Liver (tissue), 9 donors: ENCODE results near the gene HPCAL1. TPM values are rescaled to one million over a fixed set of nuclear protein-coding genes. Genes with fewer than 3 reads are reported as not detected.
A peak's percentile ranks its signal among the peaks of the same experiment; 100 is the strongest.

Source experiments
- DNase-seq: peaks from one replicate; pipeline ENCODE4 v3.0.0-alpha.2; 2017; ENCODE audit warnings: low spot score
- H3K27ac ChIP-seq, 2 donors: one replicate each; pipeline ENCODE4 v1.7.0; 2013; ENCODE audit warnings: inconsistent platforms in 2 of 2, low read length in 2 of 2, control low read depth in 1 of 2, low read depth in 1 of 2, mild to moderate bottlenecking in 1 of 2
- H3K27me3 ChIP-seq, 4 donors: one replicate each; pipeline versions ENCODE4 v1.6.1 to v1.7.0; 2013; ENCODE audit warnings: low read length in 3 of 4, inconsistent platforms in 1 of 4, mild to moderate bottlenecking in 1 of 4, moderate library complexity in 1 of 4; ENCODE audit not compliant: control insufficient read depth in 4 of 4, insufficient read depth in 4 of 4
- H3K36me3 ChIP-seq, 4 donors: one replicate each; pipeline versions ENCODE4 v1.6.1 to v1.7.0; 2013; ENCODE audit warnings: low read length in 3 of 4, mild to moderate bottlenecking in 3 of 4, low read depth in 1 of 4, moderate library complexity in 1 of 4; ENCODE audit not compliant: control insufficient read depth in 4 of 4, insufficient read depth in 3 of 4
- H3K4me1 ChIP-seq, 4 donors: one replicate each; pipeline versions ENCODE4 v1.6.1 to v1.7.0; 2013; ENCODE audit warnings: low read length in 3 of 4, mild to moderate bottlenecking in 3 of 4, moderate library complexity in 1 of 4; ENCODE audit not compliant: control insufficient read depth in 4 of 4, insufficient read depth in 4 of 4
- H3K4me3 ChIP-seq, 3 donors: one replicate each; pipeline versions ENCODE4 v1.6.1 to v1.7.0; 2013; ENCODE audit warnings: low read length in 3 of 3, control low read depth in 1 of 3, low read depth in 1 of 3, mild to moderate bottlenecking in 1 of 3
- H3K9ac ChIP-seq, 2 donors: one replicate each; pipeline ENCODE4 v1.7.0; 2013; ENCODE audit warnings: low read length in 2 of 2, mild to moderate bottlenecking in 2 of 2, moderate library complexity in 2 of 2, control low read depth in 1 of 2, low read depth in 1 of 2
- H3K9me3 ChIP-seq, 4 donors: one replicate each; pipeline versions ENCODE4 v1.6.1 to v1.7.0; 2013; ENCODE audit warnings: low read length in 3 of 4; ENCODE audit not compliant: control insufficient read depth in 4 of 4
- EGR1 ChIP-seq, 2 donors: IDR thresholded peaks; 2 replicates each; pipeline ENCODE4 v1.6.1; 2016 to 2018; ENCODE audit warnings: antibody characterized with exemption in 2 of 2, low read depth in 2 of 2
- FOXA1 ChIP-seq: IDR thresholded peaks from 2 replicates; pipeline ENCODE4 v1.6.1; 2016; ENCODE audit warnings: antibody characterized with exemption
- FOXA2 ChIP-seq: IDR thresholded peaks from 2 replicates; pipeline ENCODE4 v1.6.1; 2016; ENCODE audit warnings: antibody characterized with exemption
- GABPA ChIP-seq, 2 donors: IDR thresholded peaks in 1 of 2; conservative IDR thresholded peaks in 1 of 2; 2 replicates each; pipeline ENCODE4 v1.6.1; 2016; ENCODE audit warnings: antibody characterized with exemption in 2 of 2, mild to moderate bottlenecking in 1 of 2, moderate library complexity in 1 of 2
- HNF4A ChIP-seq, 2 donors: conservative IDR thresholded peaks; 2 replicates each; pipeline ENCODE4 v1.6.1; 2016; ENCODE audit warnings: antibody characterized with exemption in 2 of 2, mild to moderate bottlenecking in 2 of 2
- HNF4G ChIP-seq: IDR thresholded peaks from 2 replicates; pipeline ENCODE4 v1.6.1; 2016; ENCODE audit warnings: antibody characterized with exemption
- JUND ChIP-seq, 2 donors: IDR thresholded peaks; 2 replicates each; pipeline ENCODE4 v1.6.1; 2016; ENCODE audit warnings: antibody characterized with exemption in 2 of 2
- NR2F2 ChIP-seq: IDR thresholded peaks from 2 replicates; pipeline ENCODE4 v1.6.1; 2016; ENCODE audit warnings: antibody characterized with exemption
- RAD21 ChIP-seq, 2 donors: IDR thresholded peaks; 2 replicates each; pipeline ENCODE4 v1.6.1; 2016; ENCODE audit warnings: antibody characterized with exemption in 2 of 2, mild to moderate bottlenecking in 2 of 2
- RXRA ChIP-seq, 2 donors: IDR thresholded peaks; 2 replicates each; pipeline ENCODE4 v1.6.1; 2017 to 2018; ENCODE audit warnings: antibody characterized with exemption in 2 of 2, mild to moderate bottlenecking in 1 of 2
- SP1 ChIP-seq: IDR thresholded peaks from 2 replicates; pipeline ENCODE4 v1.6.1; 2018; ENCODE audit warnings: antibody characterized with exemption, mild to moderate bottlenecking
- TAF1 ChIP-seq: conservative IDR thresholded peaks from 2 replicates; pipeline ENCODE4 v1.6.1; 2016; ENCODE audit warnings: antibody characterized with exemption, mild to moderate bottlenecking
- YY1 ChIP-seq: IDR thresholded peaks from 2 replicates; pipeline ENCODE4 v1.6.1; 2016; ENCODE audit warnings: antibody characterized with exemption, mild to moderate bottlenecking
- WGBS: extraction: QIAGEN DNeasy Blood & Tissue Kit; methylation state at CpG from one replicate; pipeline ENCODE4 v1.1.7; 2013; 5-methylcytosine and 5-hydroxymethylcytosine counted together
- polyA plus RNA-seq, 2 donors: library from polyadenylated mRNA; stranded (reverse) in 1 of 2; unstranded in 1 of 2; fragments of 200-250 nt in 1 of 2; fragments of >200 nt in 1 of 2; fragmentation: Nextera tagmentation in 1 of 2; extraction: Ambion mirVana in 1 of 2; gene quantifications; one replicate each; pipeline versions ENCODE4 v1.2.1 to v1.2.3, GENCODE V29; 2013 to 2015
- total RNA-seq, 2 donors: library from RNA; depleted of rRNA; stranded (reverse); fragments of >200 nt; gene quantifications; one replicate each; pipeline ENCODE4 v1.2.3, GENCODE V29; 2014
- TF ChIP-seq, protein P1 (sequence below): IDR thresholded peaks from 2 replicates; pipeline ENCODE4 v1.6.1; 2016; ENCODE audit warnings: antibody characterized with exemption, mild to moderate bottlenecking
- TF ChIP-seq, protein P2 (sequence below): IDR thresholded peaks from 2 replicates; pipeline ENCODE4 v1.6.1; 2016; ENCODE audit warnings: antibody characterized with exemption
- TF ChIP-seq, protein P3 (sequence below): IDR thresholded peaks from 2 replicates; pipeline ENCODE4 v1.6.1; 2016; ENCODE audit warnings: antibody characterized with exemption
- TF ChIP-seq, protein P4 (sequence below): IDR thresholded peaks from 2 replicates; pipeline ENCODE4 v1.6.1; 2016; ENCODE audit warnings: antibody characterized with exemption
- TF ChIP-seq, protein P5 (sequence below): fragments of 150-350 bp; IDR thresholded peaks from 2 replicates; pipeline ENCODE4 v1.5.1; 2017; ENCODE audit warnings: improper control_type of control experiment, low read depth, low read length; ENCODE audit not compliant: missing input control
- donor health status: healthy.
- donor health status: healthy.
- donor health status: healthy.
- donor health status: healthy.
- donor health status: healthy.

HPCAL1 gene
- total and polyA plus RNA-seq, 4 donors = 17.3 to 27.9 (median 22.9) TPM

DNA sequence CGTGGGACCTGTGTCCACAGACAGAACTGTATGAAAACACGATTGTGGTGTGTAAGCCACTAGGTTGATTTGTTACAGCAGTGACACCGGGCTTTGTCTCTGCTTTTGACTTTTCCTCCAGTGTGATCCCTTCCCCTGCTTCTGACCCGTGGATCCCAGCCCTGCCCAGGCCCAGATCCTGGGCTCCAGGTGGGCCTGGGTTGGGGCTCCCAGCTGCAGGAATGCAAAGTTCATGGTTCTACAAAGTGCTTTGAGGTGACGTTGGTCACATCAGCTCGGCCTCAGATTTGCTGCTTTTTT, 26.8 kb downstream of the HPCAL1 start:
- TF ChIP-seq HNF4A (conservative IDR thresholded peaks at IDR 0.05) (no peak), FOXA1 (no peak), RAD21 (IDR thresholded peaks at IDR 0.05) (no peak), EGR1 (IDR thresholded peaks at IDR 0.05; ENCODE audit: low read depth in 2 of 2) (no peak), HNF4G (no peak), NR2F2 (no peak), GABPA (IDR thresholded peaks at IDR 0.05 in 1 of 2, conservative IDR thresholded peaks at IDR 0.05 in 1 of 2) (no peak), JUND (IDR thresholded peaks at IDR 0.05) (no peak), SP1 (no peak), YY1 (no peak), RXRA (IDR thresholded peaks at IDR 0.05) (no peak), TAF1 (no peak), FOXA2 (no peak)
- TF ChIP-seq, protein P1, sequence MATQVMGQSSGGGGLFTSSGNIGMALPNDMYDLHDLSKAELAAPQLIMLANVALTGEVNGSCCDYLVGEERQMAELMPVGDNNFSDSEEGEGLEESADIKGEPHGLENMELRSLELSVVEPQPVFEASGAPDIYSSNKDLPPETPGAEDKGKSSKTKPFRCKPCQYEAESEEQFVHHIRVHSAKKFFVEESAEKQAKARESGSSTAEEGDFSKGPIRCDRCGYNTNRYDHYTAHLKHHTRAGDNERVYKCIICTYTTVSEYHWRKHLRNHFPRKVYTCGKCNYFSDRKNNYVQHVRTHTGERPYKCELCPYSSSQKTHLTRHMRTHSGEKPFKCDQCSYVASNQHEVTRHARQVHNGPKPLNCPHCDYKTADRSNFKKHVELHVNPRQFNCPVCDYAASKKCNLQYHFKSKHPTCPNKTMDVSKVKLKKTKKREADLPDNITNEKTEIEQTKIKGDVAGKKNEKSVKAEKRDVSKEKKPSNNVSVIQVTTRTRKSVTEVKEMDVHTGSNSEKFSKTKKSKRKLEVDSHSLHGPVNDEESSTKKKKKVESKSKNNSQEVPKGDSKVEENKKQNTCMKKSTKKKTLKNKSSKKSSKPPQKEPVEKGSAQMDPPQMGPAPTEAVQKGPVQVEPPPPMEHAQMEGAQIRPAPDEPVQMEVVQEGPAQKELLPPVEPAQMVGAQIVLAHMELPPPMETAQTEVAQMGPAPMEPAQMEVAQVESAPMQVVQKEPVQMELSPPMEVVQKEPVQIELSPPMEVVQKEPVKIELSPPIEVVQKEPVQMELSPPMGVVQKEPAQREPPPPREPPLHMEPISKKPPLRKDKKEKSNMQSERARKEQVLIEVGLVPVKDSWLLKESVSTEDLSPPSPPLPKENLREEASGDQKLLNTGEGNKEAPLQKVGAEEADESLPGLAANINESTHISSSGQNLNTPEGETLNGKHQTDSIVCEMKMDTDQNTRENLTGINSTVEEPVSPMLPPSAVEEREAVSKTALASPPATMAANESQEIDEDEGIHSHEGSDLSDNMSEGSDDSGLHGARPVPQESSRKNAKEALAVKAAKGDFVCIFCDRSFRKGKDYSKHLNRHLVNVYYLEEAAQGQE = no peak
- TF ChIP-seq, protein P2, sequence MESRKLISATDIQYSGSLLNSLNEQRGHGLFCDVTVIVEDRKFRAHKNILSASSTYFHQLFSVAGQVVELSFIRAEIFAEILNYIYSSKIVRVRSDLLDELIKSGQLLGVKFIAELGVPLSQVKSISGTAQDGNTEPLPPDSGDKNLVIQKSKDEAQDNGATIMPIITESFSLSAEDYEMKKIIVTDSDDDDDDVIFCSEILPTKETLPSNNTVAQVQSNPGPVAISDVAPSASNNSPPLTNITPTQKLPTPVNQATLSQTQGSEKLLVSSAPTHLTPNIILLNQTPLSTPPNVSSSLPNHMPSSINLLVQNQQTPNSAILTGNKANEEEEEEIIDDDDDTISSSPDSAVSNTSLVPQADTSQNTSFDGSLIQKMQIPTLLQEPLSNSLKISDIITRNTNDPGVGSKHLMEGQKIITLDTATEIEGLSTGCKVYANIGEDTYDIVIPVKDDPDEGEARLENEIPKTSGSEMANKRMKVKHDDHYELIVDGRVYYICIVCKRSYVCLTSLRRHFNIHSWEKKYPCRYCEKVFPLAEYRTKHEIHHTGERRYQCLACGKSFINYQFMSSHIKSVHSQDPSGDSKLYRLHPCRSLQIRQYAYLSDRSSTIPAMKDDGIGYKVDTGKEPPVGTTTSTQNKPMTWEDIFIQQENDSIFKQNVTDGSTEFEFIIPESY = no peak
- TF ChIP-seq, protein P3, sequence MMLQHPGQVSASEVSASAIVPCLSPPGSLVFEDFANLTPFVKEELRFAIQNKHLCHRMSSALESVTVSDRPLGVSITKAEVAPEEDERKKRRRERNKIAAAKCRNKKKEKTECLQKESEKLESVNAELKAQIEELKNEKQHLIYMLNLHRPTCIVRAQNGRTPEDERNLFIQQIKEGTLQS = no peak
- TF ChIP-seq, protein P4, sequence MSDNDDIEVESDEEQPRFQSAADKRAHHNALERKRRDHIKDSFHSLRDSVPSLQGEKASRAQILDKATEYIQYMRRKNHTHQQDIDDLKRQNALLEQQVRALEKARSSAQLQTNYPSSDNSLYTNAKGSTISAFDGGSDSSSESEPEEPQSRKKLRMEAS = no peak
- WGBS = 74% methylated on average over 6 of the region's 6 CpGs

DNA sequence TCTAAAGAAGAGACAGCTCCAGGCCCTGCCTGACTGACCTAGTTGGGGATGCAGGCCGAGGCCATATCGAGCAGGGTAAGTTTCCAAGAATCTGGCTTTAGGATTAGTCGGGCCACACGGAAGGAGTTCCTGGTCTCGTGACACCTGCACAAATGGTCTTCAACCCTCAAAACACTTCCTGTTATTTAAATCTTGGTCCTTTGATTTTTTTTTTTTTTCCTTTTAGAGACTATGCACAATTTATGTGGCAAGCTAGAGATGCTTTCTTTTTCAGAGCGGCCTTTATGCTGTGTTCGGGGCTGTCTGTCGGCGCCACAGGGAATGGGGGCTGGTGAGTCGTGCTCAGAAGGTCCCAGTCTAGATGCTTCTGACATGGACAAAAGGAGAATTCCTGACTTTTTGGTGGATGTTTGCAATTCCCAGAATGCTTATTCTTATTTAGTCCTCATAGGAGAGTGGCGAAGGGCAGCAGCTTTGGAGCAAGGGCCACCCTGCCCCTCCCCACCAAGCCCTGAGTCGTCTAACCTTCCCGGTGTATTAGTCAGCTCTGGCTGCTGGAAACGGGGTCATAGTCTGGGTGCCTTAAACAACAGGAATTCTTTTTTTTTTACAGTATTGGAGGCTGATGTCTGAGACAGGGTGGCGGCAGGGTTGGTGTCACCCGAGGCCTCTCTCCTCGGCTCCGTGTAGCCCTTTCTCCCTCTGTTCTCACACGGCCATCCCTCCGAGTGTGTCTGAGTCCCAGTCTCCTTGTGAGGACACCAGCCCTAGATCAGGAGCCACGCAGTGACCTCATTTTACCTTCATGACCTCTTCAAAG, 27.4 kb downstream of the HPCAL1 start:
- Histone ChIP-seq H3K36me3 (no peaks in the 10 kb centered on the region), H3K4me1 (peaks cover 14 to 70% (median 50%) of the 10 kb centered on the region in 4 donors), H3K9ac (no peak overlapping the region), H3K27me3 (no peaks in the 10 kb centered on the region), H3K4me3 (no peak overlapping the region), H3K27ac (peak overlapping the region; percentile 65 to 72), H3K9me3 (no peaks in the 10 kb centered on the region)
- DNase-seq = no peak
- WGBS = 80% methylated on average over 21 of the region's 21 CpGs
- TF ChIP-seq, protein P5, sequence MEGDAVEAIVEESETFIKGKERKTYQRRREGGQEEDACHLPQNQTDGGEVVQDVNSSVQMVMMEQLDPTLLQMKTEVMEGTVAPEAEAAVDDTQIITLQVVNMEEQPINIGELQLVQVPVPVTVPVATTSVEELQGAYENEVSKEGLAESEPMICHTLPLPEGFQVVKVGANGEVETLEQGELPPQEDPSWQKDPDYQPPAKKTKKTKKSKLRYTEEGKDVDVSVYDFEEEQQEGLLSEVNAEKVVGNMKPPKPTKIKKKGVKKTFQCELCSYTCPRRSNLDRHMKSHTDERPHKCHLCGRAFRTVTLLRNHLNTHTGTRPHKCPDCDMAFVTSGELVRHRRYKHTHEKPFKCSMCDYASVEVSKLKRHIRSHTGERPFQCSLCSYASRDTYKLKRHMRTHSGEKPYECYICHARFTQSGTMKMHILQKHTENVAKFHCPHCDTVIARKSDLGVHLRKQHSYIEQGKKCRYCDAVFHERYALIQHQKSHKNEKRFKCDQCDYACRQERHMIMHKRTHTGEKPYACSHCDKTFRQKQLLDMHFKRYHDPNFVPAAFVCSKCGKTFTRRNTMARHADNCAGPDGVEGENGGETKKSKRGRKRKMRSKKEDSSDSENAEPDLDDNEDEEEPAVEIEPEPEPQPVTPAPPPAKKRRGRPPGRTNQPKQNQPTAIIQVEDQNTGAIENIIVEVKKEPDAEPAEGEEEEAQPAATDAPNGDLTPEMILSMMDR = no peak
- TF ChIP-seq RXRA (IDR thresholded peaks at IDR 0.05) = no peak
- no peak for TF ChIP-seq HNF4A (conservative IDR thresholded peaks at IDR 0.05)
- no peak for TF ChIP-seq YY1
- no peak for TF ChIP-seq FOXA1

More for the DNA sequence above, 26.8 kb downstream of the HPCAL1 start:
- no peak overlapping the region for H3K9ac ChIP-seq
- H3K27ac ChIP-seq = peak overlapping the region in 1 of 2 donors; percentile 72
- no peaks in the 10 kb centered on the region for H3K36me3 ChIP-seq
- no peaks in the 10 kb centered on the region for H3K27me3 ChIP-seq
- H3K9me3 ChIP-seq = no peaks in the 10 kb centered on the region
- peaks cover 15 to 72% (median 52%) of the 10 kb centered on the region in 4 donors for H3K4me1 ChIP-seq
- H3K4me3 ChIP-seq = no peak overlapping the region
- no peak for DNase-seq
